Left kidney (tissue), 2 donors: ENCODE results near the gene PKD1L1. TPM values are rescaled to one million over a fixed set of nuclear protein-coding genes. Genes with fewer than 3 reads are reported as not detected.

ENCODE experiments used
- DNase-seq: peaks from one replicate; pipeline ENCODE4 v3.0.0-alpha.2; 2013
- polyA plus RNA-seq: library from polyadenylated mRNA; unstranded; fragments of 120-200 nt; gene quantifications from one replicate; pipeline ENCODE4 v1.2.1, GENCODE V29; 2013; ENCODE audit not compliant: insufficient read length

The PKD1L1 gene
- polyA plus RNA-seq, 1 donor = 0.32 TPM

GRCh38 chr7:47735431-47736345 is 212.6 kb downstream of the PKD1L1 start:
- no peak for DNase-seq

- no peak for DNase-seq
These were observed 213.3 kb downstream of the PKD1L1 start for GRCh38 chr7:47734949-47735291.

GRCh38 chr7:47734287-47734948 is 213.8 kb downstream of the PKD1L1 start:
- DNase-seq = no peak

- no peak for DNase-seq
These were observed 218.1 kb downstream of the PKD1L1 start for GRCh38 chr7:47730142-47730541.

- DNase-seq = no peak
These were observed 222.1 kb downstream of the PKD1L1 start for GRCh38 chr7:47726047-47726726.

- DNase-seq = no peak
These were observed 223.1 kb downstream of the PKD1L1 start for GRCh38 chr7:47725031-47725780.

Other genes with a start within 250 kb of the PKD1L1 start
- gene HUS1, start 31.1 kb upstream of the PKD1L1 start, polyA plus RNA-seq = 26.6 TPM
- gene SUN3, start 80.6 kb upstream of the PKD1L1 start, polyA plus RNA-seq = 0.17 TPM
- gene C7orf57, start 87.1 kb upstream of the PKD1L1 start, polyA plus RNA-seq = 0.95 TPM
- gene UPP1, start 140.8 kb upstream of the PKD1L1 start, polyA plus RNA-seq = 11.8 TPM
- gene ABCA13, start 223.0 kb upstream of the PKD1L1 start, polyA plus RNA-seq = 0.95 TPM